ENCODE data around the gene CSDE1.
"Not testable (repeated sequence)": the region's sequence is repeated elsewhere in the genome, so short reads cannot be mapped to it uniquely, and the experiment has no call there.

CSDE1 gene

GRCh38 chr1:114757455-114758255 is at the start of gene CSDE1:
Gene CSDE1, minus strand, starts transcription at chr1:114757984. Its CDS starts 18,094 bp downstream, at chr1:114739890.
- DNase-seq = peak; percentile 98

GRCh38 chr1:114804449-114804848 is 46.7 kb upstream of the CSDE1 start:
- DNase-seq = not testable (repeated sequence)

- DNase-seq = no peak
Measured at GRCh38 chr1:114803001-114803400, 45.2 kb upstream of the CSDE1 start.

DNA sequence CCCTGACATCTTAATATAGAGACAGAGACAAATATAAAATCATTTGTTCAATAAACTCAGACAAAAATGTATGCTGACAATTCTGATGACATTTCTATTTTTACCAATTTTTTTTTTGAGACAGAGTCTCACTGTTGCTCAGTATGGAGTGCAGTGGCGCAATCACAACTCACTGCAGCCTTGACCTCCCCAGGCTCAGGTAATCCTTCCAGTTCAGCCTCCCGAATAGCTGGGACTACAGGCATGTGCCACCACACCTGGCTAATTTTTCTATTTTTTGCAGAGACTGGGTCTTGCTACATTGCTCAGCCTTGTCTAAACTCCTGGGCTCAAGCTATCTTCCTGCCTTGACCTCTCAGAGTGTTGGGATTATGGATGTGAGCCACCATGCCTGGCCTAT is 36.3 kb upstream of the CSDE1 start:
- no peak for DNase-seq

DNA sequence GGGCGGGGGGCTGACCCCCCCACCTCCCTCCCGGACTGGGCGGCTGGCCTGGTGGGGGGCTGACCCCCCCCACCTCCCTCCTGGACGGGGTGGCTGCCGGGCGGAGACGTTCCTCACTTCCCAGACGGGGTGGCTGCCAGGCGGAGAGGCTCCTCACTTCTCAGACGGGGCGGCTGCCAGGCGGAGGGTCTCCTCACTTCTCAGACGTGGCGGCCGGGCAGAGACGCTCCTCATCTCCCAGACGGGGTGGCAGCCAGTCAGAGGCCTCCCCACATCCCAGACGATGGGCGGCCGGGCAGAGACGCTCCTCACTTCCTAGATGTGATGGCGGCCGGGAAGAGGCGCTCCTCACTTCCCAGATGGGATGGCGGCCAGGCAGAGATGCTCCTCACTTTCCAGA is 32.8 kb upstream of the CSDE1 start:
- not testable (repeated sequence) for DNase-seq

DNA sequence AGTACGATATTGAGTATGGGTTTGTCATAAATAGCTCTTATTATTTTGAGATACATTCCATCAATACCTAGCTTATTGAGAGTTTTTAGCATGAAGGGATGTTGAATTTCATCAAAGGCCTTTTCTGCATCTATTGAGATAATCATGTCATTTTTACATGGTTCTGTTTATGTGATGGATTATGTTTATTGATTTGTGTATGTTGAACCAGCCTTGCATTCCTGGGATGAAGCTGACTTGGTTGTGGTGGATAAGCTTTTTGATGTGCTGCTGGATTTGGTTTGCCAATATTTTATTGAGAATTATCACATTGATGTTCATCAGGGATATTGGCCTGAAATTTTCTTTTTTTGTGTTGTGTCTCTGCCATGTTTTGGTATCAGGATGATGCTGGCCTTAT is 28.7 kb upstream of the CSDE1 start:
- not testable (repeated sequence) for DNase-seq

GRCh38 chr1:114782476-114782875 is 24.7 kb upstream of the CSDE1 start:
- no peak for DNase-seq

DNA sequence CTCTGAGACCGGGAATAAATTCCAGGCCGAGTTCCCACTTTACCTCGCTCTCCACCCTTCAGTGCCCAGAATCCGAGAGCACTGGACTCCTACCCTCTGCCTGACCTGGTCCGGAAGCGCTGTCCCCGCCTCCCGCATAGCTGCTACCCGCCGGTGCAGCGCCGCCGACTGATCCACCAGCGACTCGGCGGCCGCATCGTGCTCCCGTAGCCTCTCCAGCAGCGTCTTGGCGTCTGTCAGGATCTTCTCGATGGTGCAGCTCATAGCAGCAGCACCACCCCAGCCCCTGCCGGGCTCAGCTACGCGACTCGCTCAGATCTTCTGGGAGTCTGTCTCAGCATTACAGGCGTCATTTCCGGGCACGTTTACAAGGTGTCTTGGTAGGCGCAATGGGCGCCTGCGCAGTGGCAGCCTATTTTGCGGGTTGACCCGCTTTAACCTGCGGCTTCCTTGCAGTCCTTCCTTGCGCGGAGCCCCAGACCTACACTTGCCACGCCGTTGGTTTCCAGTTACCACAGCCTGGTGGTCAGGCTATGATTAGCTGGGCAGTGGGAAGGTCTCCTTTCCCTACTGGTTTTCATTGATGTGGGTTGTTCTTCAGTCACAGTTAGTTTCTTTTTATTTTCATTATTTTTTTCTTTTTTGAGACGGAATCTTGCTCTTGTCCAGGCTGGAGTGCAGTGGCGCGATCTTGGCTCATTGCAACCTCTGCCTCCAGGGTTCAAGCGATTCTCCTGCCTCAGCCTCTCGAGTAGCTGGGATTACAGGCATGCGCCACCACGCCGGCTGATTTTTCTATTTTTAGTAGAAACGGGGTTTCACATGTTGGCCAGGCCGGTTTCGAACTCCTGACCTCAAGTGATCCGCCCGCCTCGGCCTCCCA is 22.8 kb upstream of the CSDE1 start, which contains the start of gene SIKE1:
Gene SIKE1 (minus strand): TSS at position 342 of the 883 bp plus-strand sequence. CDS start 78 bp downstream, at position 264.
- peak; percentile 95 for DNase-seq

DNA sequence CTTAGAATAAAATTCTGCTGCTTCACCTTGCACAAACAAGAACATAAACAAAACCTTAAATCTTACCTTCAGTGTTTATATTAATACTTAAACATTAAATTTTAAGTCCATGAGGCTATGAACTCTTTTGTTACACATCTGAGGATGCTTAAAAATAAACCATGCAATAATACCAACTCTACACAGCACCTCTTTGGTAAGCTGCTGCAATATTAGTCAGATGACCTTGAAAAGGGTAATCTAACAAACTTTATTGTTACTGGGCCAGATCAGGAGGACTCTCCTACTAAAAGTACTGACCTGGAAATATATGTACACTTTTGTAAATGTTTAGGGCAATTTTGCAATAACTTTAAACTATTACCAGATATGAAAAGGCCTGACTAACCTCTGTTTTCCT is 21.9 kb upstream of the CSDE1 start:
- DNase-seq = no peak

GRCh38 chr1:114776726-114777125 is 18.9 kb upstream of the CSDE1 start:
- DNase-seq = not testable (repeated sequence)

- DNase-seq = no peak
Measured at GRCh38 chr1:114771992-114772391, 14.2 kb upstream of the CSDE1 start.

GRCh38 chr1:114770989-114771388 is 13.2 kb upstream of the CSDE1 start:
- no peak for DNase-seq

GRCh38 chr1:114764689-114765088 is 6.9 kb upstream of the CSDE1 start:
- DNase-seq = no peak

DNA sequence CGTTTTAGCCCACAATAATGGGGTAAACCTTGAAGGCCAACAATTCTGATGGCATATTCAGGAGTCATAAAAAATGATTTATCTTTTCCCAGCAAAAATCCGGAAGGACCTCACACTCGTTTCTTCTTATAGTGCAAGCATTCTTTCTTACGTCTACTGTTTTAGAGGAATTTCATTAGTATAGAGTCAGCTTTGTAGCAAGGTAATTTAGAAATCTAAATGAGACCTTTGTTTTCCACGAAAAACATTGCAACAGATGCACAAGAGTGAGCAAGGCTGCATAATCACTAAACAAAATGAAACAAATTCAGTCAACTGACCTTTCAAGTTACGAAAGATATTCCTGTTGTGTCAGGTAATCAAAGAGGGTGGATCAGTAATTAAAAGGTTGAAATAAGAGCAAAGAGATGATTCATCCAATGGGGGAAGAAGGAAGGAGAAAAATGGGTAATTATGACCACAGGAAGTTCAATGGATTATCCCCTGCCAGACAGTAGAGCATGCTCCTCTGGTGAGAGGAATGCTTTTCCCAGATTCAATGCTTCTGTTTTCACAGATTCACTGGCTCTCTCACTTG is 560 bp upstream of the CSDE1 start:
- no peak for DNase-seq

GRCh38 chr1:114756949-114757454 is 782 bp downstream of the CSDE1 start:
- no peak for DNase-seq

DNA sequence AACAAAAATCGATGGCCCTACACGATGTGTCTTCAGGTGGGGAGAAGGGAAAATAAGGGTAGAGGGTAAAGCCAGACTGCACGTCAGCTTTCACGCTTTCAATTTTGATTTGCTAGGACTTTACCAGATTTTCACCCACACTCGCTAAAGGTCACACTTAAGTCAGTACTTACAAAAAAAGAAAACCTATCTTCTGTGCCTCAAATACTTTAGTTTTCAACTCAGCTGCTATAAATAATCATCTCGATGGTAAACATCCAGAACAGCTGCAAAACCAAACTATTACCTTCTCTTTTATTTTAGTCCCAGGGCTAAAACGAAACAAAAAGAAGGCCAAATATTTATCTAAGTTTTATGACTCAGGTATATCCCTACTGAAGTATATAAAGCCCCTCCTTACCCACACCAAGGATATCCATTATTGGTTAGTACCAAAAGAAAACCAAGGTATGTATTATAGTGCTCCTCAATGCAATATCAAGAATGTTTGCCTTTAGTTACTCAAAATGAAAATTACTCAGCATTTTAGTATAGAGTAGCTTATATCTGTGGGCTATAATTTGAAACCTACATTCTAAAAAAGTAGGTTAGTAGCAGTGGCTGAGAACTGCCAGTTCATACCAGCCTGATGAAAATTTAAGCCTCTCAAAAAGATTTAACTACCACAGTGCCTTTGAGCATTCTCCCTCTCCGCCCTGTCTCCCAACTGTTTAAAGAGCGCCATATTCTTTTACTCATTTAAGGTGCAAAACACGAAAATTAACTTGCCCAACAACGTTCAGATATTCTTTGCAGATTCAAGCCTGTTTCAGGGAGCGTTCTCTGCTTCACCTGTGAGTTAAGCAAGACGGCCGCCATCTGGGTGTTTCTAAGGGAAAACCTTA is 1.5 kb downstream of the CSDE1 start:
- peak; percentile 42 for DNase-seq

GRCh38 chr1:114755006-114755931 is 2.5 kb downstream of the CSDE1 start:
- DNase-seq = no peak

- not testable (repeated sequence) for DNase-seq
Measured at GRCh38 chr1:114753702-114754101, 4.1 kb downstream of the CSDE1 start.

DNA sequence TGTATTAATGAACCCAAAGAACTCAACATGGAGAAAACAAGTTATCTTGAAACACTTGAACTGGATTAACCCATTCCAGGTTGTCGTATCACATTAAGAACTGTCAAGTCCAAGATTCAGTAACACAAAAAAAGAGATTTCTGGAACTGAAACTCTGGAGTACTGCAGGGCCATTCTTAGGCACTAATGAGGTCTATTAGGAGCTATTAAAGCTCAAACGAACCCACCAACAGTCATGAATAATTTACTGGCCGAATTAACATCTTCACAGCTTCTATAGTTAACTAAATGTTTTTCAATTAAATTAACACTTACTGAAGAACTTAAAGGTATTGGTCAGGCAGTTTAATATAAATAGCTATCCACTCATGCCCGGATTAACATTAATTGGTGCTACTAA is 4.6 kb downstream of the CSDE1 start:
- DNase-seq = no peak

GRCh38 chr1:114750780-114751179 is 7.0 kb downstream of the CSDE1 start:
- DNase-seq = no peak

GRCh38 chr1:114749835-114750234 is 7.9 kb downstream of the CSDE1 start:
- DNase-seq = no peak
